GM11168 (cell line): Measurements from ENCODE around the gene CREB1.

Source experiments
- in situ Hi-C: fragments of 300-500 bp; cut with MboI; formaldehyde crosslinking; loops from one replicate; pipeline ENCODE4 v1.12.0; 2022; ENCODE audit warnings: low sequenced_read_pairs; ENCODE audit not compliant: unreplicated experiment

The CREB1 gene

DNA sequence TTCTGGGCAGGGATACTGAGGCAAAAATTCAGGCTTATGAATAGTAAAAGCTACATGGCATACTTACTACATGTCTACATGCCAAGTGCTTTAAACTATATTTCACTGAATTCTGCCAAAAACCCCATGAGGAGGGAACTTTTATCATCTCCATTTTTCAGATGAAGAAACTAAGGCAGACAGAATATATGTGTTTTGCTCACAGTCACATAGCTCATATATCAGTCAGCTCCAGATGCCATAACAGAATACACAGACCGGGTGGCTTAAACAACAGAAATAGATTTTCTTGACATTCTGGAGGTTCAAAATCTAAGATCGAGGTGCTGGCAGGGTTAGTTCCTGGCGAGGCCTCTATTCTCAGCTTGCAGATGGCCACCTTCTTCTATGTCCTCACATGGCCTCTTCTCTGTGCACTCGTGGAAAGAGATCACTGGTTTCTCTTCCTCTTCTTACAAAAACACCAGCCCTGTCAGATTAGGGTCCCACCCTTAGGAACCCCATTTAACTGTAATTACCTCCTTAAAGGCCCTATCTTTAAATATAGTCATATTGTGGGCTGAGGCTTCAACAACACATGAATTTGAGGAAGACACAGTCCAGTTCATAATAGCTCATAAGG, 27.1 kb upstream of the CREB1 start:
- in situ Hi-C loops = no loop called here

DNA sequence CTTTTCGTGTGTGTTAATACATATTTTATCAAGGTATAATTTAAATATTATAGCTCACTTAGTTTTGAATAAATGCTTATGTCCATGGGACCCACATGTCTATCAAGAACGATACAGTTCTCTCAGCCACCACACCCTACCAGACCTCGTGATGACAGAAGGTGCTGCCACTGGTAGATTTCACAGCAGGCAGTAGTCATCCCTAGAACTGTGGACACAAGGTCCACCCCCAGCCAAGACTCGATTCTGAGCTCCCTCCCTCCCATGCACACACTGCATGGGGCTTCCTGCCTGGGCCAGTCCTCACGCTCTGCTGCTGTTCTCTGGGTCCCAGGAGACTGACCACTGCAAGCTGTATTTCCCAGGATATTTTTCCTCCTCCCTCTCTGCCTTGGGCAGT, 26.5 kb upstream of the CREB1 start:
- in situ Hi-C loops = no loop called here

DNA sequence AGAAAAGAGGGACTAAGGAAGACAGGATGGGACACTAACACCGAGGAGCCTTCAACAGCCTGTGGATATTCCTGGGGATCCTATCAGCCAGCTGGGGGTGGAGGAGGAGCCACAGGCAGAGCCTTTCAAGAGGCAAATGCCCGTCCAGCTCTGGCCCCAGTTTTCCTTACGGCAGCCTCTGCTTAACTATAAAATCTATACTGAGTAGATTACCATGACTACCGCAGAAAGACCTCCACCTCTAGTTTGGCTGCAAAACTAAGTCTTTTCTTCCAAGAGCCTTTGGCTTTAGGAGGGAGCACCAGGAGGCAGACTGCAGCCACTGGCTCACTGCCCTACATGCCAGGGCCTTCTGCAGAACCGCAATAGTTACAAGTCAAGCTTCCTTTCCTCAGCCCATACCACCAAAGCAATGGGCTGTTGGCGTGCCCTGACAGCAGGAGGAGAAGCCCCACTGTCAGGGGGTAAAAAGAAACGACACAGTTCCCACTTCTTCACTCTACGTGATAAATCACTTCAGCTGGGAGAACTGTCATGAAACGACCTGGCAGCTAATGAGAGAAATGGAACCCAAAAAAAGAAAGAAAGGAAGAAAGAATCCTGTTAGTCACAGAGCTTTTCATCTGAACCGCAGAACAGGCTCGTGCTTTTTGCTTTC, 25.1 kb upstream of the CREB1 start:
- in situ Hi-C loops = no loop called here

DNA sequence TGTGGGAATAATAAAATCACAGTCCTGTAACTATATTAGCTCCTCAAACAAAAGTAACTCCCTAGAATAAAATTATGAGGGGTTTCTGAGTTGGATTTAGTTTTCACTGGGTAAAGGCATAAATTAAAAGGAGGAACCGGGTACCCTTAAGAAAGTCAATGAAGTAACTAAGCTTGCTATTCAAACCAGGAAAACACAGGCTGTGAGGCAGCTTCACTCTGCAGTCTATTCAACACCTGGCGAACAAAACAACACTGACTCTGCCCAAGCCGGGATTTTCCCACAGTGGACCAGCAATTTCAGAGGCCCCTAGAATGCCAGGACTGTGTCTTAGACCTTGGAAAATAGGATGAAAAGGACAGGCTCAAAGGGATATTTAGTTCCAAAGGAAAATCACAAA, 24.6 kb upstream of the CREB1 start:
- in situ Hi-C loops = no loop called here

DNA sequence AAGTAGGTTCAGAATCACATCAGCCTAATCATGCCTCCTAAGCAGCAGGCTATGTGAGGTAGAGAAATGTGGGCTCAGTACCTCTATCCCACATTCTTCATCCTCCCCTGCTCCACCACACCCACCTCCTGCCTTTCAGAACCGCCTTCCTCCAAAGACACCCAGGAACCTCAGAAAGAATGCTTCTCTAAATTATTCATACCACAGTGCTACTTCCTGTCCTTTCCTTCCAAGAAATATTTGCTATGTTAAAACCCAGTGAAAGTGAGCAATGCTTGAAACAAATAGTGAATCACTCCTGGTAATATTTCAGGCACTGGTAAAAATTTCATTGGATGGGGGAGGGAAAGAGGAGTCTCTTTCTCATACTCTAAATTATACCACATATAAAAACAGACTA, 24.0 kb upstream of the CREB1 start:
- in situ Hi-C loops = no loop called here

DNA sequence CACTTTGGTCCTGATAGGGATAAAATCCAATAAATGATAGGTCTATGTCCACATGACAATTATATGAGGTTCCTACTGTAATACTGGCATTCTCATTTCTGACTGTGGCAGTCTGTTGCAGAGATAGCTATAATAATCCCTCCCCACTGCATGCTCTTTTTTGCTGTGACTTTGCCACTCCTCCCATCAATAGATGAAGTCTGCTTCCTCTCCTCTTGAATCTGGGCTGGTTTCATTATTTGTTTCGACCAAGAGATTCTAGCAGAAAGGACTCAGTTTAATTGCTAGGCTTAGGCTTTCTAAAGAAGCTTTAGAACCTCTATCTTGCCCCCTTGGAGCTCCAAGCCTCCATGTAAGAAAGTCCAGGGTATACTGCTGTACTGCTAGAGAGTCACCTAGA, 23.3 kb upstream of the CREB1 start:
- in situ Hi-C loops = no loop called here

DNA sequence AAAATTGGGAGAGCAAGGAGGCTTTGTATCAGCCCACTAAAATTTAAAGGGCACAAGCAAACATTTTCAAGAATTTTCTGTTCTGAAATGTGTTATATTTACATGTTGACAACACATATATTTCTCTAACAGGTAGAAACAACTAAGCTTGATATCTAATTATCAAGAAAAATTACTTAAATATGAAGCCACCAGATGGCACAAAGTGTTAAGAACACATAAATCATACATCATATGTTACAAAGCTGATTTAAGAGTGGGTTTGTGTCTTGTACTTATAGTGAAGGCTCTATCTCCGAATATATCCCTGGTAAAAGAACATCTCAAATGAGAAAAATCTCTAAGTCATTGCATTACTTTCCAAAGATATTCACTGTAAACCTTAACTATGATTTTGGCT, 19.6 kb upstream of the CREB1 start:
- in situ Hi-C loops = no loop called here

DNA sequence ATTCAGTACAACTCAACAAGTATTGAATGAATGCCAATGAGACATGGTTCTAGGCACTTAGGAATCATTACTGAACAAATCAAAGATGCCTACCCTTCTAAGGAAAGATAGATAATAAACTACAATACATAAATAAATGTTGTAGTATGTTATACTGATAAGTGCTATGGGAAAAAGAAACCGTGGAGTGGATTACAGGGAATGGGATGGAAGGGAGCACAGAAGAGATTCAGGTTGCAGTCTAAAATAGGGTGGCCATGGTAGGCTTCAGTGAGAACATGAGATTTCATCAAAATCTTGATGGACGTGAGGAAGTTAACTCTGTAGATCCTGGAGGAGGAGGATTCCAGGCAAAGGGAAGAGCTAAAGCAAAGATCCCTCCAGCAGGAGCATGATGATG, 17.9 kb upstream of the CREB1 start:
- in situ Hi-C loops = no loop called here

DNA sequence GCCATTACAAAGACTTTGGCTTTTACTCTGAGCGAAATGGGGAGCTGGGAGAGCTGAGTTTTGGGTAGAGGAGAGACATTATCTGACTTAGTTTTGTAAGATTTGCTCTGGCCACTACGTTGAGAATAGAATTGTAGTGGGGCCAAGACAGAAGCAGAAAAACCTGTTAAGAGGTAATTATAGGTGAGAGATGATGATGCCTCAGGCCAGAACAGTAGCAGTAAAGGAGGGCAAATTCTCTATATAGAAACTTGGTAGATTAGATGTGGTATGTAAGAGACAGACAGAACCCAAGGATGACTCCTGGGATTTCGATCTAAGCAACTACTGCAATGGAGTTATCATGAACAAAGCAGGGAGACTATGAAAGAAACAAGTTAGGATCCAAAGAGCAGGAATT, 17.4 kb upstream of the CREB1 start:
- in situ Hi-C loops = no loop called here

DNA sequence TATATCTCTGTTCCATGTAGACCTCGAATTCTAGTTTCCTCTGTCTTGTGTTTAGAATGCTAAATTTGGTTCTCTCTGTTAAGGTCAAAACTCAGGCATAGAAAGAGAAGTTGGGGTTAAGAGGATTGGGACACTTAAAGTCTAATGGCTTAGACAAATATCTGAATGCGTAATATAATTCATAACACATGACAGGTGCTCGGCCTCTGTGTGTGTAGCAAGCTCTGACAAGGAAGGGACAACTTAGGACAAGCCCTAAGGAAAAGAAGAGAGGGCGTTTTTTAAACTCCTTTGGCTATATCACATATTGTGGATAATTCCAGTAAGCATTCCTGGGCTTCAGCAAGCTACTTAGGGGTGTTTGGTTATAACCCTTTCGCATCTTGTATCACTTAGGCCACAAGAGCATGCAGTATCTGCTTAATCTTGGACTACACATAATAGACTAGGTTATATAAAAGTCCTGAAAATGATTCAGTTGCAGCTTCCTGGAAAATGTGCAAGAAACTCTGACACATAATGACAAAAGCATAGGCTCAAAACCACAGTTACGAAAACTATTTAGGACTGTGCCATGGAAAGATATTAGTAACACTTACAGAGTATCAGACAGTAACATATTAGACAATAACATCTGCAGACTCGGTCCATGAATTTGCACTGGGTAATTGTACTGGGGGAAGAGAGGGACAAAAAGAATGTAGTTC, 16.1 kb upstream of the CREB1 start:
- in situ Hi-C loops = no loop called here

DNA sequence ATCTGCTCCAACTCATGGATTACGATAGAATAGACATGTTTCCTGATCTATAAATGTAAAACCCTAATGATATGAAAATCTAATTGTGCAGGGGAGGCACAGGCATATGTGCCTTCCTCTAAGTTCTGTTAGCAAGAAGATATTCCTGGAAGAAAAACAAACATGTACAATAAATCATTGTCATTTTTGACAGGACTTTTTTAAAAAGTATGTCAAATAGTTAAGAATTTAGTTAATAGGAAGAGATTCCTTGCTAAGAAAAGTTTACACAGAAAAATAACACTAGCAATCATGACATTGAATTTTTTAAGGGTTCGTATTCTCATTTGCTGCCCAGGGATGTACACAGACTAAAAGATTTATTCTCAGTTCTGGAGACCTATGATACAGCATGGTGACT, 15.3 kb upstream of the CREB1 start:
- in situ Hi-C loops = no loop called here

DNA sequence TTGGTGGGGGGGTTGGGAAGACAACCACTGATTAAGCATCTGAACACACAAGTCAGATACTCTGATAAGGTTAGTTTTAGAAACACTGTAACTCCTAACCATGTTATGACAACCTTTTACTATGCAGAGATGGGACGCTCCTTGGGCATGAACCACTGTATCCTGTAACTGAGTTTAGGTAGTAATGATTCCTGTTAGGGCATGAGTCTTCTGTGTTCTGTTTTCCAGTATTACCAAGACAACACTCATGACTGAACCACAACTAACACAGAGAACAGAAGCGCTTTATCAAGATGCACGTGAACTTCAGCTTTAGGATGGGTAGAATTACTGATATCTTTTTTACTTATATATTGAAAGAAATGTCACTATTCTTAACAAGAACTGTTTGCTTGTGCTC, 14.1 kb upstream of the CREB1 start:
- in situ Hi-C loops = no loop called here

DNA sequence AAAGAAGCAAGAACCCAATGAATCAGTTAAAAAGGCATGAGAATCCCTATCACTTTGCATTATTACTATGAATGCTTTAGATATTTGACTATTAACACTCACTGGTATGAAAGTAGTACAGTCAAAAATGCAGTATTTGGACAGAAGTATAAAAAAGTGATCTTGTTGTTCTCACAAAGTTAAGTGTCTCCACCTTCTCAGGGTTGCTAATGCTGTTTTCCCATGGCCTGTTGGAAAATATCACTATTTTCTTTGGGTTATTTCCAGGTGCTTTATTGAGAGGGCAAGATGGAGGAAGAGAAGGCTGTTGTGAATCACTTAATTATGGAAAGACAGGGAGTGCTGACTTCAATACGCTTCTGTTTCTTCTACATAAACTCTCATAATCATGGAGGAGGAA, 13.6 kb upstream of the CREB1 start:
- in situ Hi-C loops = no loop called here

DNA sequence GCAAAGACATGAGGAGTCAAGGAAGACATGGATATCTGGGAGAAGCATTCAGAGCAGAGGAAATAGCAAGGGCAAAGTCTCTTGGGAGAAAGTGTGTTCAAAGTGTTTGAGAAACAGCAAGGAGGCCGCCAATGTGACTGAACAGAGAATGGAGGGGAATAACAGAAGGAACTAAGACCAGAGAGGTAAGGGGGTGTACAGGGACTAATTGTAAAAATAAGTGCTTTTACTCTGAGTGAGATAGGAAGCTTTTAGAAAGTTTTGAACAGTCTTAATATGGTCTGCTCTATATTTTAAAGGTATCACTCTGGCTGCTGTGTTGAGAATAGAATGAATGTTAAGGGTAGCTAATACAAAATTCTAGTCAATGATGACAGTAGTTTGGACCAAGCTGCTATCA, 6.8 kb upstream of the CREB1 start:
- in situ Hi-C loops = no loop called here

DNA sequence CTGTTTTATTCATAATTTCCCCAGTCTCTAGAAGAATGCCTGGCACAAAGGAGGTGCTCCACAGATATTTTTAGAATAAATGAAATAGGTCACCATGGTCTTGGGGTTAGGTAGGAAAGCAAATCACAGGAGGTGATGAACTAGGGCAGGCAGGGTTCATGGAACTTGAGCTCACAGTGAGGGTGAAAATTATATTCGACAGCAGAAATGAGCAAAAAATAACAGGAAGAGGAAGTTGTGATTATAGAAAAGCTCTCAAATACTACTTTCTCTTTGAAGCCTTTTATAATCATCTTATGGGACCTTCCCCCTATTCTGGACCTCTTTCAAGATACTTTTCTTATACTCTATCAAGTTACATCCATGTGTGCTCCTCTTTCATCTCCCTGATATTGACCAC, 4.5 kb upstream of the CREB1 start:
- in situ Hi-C loops = no loop called here

DNA sequence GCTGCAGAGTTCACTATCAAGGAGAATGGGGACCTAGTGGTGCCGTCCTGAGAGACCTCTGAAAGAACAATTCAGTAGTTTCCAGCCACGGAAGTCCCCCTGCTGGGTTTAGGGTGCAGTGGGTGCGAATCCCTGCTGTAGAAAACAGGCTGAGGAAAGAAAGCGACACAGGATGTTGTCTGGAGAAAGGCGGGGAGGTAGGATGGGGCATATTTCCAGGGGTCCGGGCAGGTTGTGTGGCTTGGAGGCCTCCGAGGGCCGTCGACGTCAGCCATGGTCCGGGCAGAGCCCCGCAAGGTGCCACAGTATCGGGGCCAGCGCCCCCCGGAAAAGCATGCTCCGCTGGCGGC, 807 bp upstream of the CREB1 start:
- in situ Hi-C loops = no loop called here

DNA sequence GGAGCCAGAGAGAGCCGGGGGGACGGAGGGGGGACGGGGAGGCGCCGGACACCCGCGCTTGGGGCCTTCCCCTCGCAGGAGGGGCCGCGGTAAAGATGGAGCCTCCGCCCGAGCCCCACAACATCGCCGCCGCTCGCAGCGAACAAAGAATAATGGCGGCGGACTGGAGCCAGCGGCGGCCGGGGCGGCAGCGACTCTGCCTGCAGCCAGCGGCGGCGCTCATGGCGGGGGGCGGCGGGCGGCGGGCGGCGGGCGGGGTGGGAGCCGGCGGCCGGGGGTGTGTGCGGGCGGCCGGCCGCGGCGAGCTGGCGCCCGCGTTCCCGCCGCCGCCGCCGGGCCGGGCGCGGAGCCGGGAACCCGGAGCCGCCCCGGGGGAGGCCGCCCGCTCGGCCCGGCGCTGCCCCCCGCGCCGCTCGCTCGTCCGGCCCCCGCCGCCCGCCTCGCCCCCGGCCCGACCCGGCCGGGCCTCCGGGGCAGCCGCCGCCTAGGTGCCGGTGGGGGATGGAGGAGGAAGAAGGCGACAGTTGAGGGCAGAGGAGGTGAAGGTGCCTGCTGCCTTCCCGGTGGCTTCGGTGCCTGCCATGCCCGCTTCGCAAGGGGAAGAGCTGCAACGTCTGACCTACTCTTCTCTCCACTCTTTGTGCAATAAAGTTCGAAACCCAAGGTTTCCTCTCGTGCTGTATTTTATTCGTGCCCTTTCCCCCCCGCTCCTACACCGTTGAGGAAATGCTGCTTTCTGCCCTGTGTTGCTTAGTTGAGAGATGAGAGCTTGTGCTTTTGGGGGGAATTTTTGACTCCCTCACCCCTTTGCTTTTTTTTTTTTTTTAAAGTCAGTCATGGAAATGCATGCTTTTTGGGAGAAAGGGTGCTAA, 634 bp downstream of the CREB1 start:
- in situ Hi-C loops = no loop called here

DNA sequence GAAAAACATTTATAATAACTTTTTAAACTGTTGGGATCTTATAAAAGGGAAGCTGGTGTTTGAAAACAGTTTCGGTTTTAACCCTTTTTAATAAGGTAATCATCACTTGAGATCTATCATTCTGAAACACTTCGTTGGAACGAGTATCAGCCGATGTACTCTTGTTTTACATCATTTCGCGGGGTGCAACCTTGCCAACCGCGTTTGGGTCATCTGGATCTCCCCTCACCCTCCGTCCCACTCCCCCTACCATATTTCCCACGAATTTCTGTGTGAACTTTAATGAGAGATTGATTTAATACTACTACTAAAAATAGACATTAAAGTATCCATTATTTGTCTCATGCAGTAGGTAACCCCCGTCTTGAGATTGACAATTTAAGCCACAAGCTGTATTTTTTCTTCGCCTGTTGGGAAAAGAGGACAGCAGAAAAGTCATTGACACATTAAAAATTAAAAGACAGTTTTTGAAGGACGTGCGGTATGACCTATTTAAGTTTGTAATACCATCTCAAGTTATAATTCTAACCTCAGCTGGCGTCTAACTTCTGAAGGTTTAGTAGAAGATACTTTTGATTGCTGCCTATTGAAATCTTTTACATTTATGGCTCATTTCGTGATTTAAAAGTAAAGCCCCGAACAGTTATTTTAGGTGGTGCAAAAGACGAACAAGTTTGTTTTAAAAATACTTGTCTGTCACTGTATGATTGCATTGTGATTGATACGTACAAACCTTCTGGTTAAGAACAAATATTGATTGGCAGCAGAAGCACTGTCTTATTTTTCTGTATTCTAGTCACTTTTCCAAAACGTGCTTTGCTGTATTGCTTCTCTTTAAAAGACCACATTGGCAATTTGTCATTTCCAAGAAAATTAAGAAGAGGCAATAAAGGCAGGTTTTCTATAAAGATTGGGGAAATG, 1.5 kb downstream of the CREB1 start:
- in situ Hi-C loops = no loop called here

DNA sequence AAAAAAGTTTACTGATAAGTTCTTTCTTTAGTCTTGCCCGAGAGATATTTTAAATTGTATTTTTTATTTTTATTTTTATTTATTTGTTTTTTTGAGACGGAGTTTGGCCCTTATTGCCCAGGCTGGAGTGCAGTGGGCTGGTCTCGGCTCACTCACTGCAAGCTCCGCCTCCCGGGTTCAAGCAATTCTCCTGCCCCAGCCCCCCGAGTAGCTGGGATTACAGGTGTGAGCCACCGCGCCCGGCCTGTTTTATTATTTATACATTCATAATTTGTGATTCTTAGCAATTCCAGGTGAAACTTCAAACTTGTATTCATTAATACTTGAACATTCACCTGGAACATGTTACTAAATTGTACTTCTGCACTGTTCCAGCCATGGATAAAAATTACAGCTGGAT, 2.9 kb downstream of the CREB1 start:
- in situ Hi-C loops = no loop called here

DNA sequence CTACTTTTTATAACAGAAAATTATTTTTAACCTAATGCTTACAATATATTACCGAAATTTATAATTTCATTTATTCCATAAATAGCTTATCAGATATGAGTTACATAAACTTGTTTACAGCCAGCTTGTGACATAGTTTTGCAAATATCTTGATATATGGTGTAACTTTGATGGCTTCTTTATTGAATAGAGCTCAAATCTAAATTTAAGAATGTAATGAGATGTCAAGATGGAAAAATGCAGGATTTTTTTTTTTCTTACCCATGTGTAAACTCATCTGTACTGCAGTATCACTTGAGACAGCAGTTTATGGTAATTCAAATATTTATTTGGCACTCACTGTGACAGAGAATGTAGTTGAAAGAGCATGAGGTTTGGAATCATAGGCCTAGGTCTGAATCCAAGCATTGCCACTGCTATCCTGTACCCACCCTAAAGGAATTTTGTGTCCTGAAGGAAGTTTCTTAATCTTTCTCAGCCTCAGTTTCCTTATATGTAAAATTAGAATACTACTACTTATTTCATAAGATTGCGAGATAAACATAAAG, 3.8 kb downstream of the CREB1 start:
- in situ Hi-C loops = no loop called here
